HL-60 (cell line): ENCODE measurements around the gene DNAJC8.

ENCODE experiments used
- DNase-seq, 2 experiments: peaks; one replicate each; pipeline ENCODE4 v3.0.0-alpha.2; 2010 to 2020; ENCODE audit warnings: low read depth in 1 of 2, low spot score in 1 of 2
- H3K27ac ChIP-seq: fragments of 250-450 bp; sonication (Bioruptor Pico); replicated peaks from 2 replicates; pipeline ENCODE4 v1.5.1; 2020; ENCODE audit warnings: mild to moderate bottlenecking, moderate library complexity
- H3K27me3 ChIP-seq: fragments of 250-450 bp; sonication (Bioruptor Pico); 2 replicates; pipeline ENCODE4 v1.5.1; 2021; ENCODE audit warnings: mild to moderate bottlenecking, moderate library complexity; ENCODE audit not compliant: insufficient read depth, poor library complexity, severe bottlenecking
- H3K4me3 ChIP-seq: replicated peaks from 2 replicates; pipeline ENCODE4 v1.5.1; 2011; ENCODE audit warnings: mild to moderate bottlenecking, control low read depth, low read length; ENCODE audit not compliant: insufficient read depth
- CTCF ChIP-seq: IDR thresholded peaks from one replicate; pipeline ENCODE4 v1.5.1; 2011; ENCODE audit warnings: low read length, control low read depth, inconsistent platforms; ENCODE audit not compliant: insufficient read depth
- GABPA ChIP-seq: IDR thresholded peaks from 2 replicates; pipeline ENCODE4 v1.6.1; 2012; ENCODE audit warnings: low read depth
- POLR2AphosphoS5 ChIP-seq: IDR thresholded peaks from 2 replicates; pipeline ENCODE4 v1.6.1; 2012; ENCODE audit warnings: low read depth
- REST ChIP-seq: IDR thresholded peaks from 2 replicates; pipeline ENCODE4 v1.6.1; 2012; ENCODE audit warnings: low read depth; ENCODE audit not compliant: insufficient replicate concordance
- SPI1 ChIP-seq: IDR thresholded peaks from 2 replicates; pipeline ENCODE4 v1.6.1; 2012; ENCODE audit warnings: low read depth, mild to moderate bottlenecking, borderline replicate concordance

Gene DNAJC8

GRCh38 chr1:28170001-28170596 lies 62.7 kb downstream of the DNAJC8 start:
- no peak for DNase-seq
- TF ChIP-seq POLR2AphosphoS5 (no peak), GABPA (no peak), CTCF (no peak), REST (no peak), SPI1 (no peak)
- Histone ChIP-seq H3K27ac (no peak overlapping the region), H3K4me3 (no peak overlapping the region), H3K27me3 (no peaks in the 10 kb centered on the region)

GRCh38 chr1:28163496-28164161 lies 69.2 kb downstream of the DNAJC8 start:
- DNase-seq: no peak
- Histone ChIP-seq H3K27ac (no peak overlapping the region), H3K4me3 (no peak overlapping the region), H3K27me3 (no peaks in the 10 kb centered on the region)
- TF ChIP-seq POLR2AphosphoS5 (no peak), CTCF (no peak), GABPA (no peak), SPI1 (no peak), REST (no peak)

GRCh38 chr1:28162151-28162550 lies 70.7 kb downstream of the DNAJC8 start:
- TF ChIP-seq SPI1 (no peak), REST (no peak), POLR2AphosphoS5 (no peak), CTCF (no peak), GABPA (no peak)
- Histone ChIP-seq H3K27me3 (no peaks in the 10 kb centered on the region), H3K4me3 (no peak overlapping the region), H3K27ac (no peak overlapping the region)
- no peak for DNase-seq
